IMR-90 (cell line): Measurements from ENCODE around the gene PHACTR2. TPM values are rescaled to one million over a fixed set of nuclear protein-coding genes. Genes with fewer than 3 reads are reported as not detected.
"Not testable (repeated sequence)": the region's sequence is repeated elsewhere in the genome, so short reads cannot be mapped to it uniquely, and the experiment has no call there.

ENCODE experiments used
- ATAC-seq: fragments of 200-7000 bp; cut with Tn5 transposase; 2 replicates; pipeline ENCODE4 v1.9.1; 2020; ENCODE audit warnings: low read depth, mild to moderate bottlenecking, moderate library complexity
- BruUV-seq: library from RNA; stranded (reverse); fragments of 400-500 nt; replicated peaks from 2 replicates; lab custom pipeline; 2021; lab: Mats Ljungman, UMichigan
- CTCF ChIA-PET: fragments of 300-600 bp; formaldehyde crosslinking; extraction: SDS; loops from one replicate; lab custom pipeline; 2021; ENCODE audit warnings: antibody characterized with exemption; lab: Yijun Ruan, JAX
- POLR2A ChIA-PET: fragments of 300-600 bp; sonication (Branson Sonifier 250); formaldehyde crosslinking; loops from one replicate; lab custom pipeline; 2022; ENCODE audit warnings: antibody characterized with exemption; ENCODE audit not compliant: unreplicated experiment; lab: Charles Lee
- DNase-seq: peaks from one replicate; pipeline ENCODE4 v3.0.0; 2013
- H2AFZ ChIP-seq: replicated peaks from 2 replicates; pipeline ENCODE3; 2013; ENCODE audit warnings: low read length, mild to moderate bottlenecking; ENCODE audit not compliant: poor library complexity
- H2AK5ac ChIP-seq: 2 replicates; pipeline ENCODE4 v1.6.1; 2013; ENCODE audit warnings: low read depth, low read length, inconsistent platforms
- H2AK9ac ChIP-seq: replicated peaks from 2 replicates; pipeline ENCODE3; 2013; ENCODE audit warnings: mild to moderate bottlenecking, low read depth, low read length, moderate library complexity; ENCODE audit not compliant: poor library complexity
- H2BK120ac ChIP-seq: 2 replicates; pipeline ENCODE4 v1.6.1; 2013; ENCODE audit warnings: low read depth, low read length, inconsistent platforms
- H2BK15ac ChIP-seq: 3 replicates; pipeline ENCODE4 v1.6.1; 2013; ENCODE audit warnings: low read depth, low read length, inconsistent platforms
- H2BK20ac ChIP-seq: 2 replicates; pipeline ENCODE4 v1.6.1; 2013; ENCODE audit warnings: low read depth, mild to moderate bottlenecking, inconsistent platforms, low read length, moderate library complexity
- H2BK5ac ChIP-seq: 2 replicates; pipeline ENCODE4 v1.6.1; 2013; ENCODE audit warnings: mild to moderate bottlenecking, low read depth, low read length, inconsistent platforms; ENCODE audit not compliant: poor library complexity, severe bottlenecking
- H3K14ac ChIP-seq: replicated peaks from 2 replicates; pipeline ENCODE4 v1.6.1; 2013; ENCODE audit warnings: low read depth, low read length, inconsistent platforms
- H3K18ac ChIP-seq: 2 replicates; pipeline ENCODE4 v1.6.1; 2013; ENCODE audit warnings: low read depth, low read length, control low read depth
- H3K23ac ChIP-seq: 2 replicates; pipeline ENCODE4 v1.6.1; 2013; ENCODE audit warnings: low read depth, low read length, inconsistent platforms
- H3K27ac ChIP-seq: 2 replicates; pipeline ENCODE4 v1.5.1; 2013; ENCODE audit warnings: mild to moderate bottlenecking, control low read depth, low read length; ENCODE audit not compliant: insufficient read depth
- H3K27me3 ChIP-seq: 2 replicates; pipeline ENCODE4 v1.6.1; 2013; ENCODE audit warnings: low read length; ENCODE audit not compliant: control insufficient read depth, insufficient read depth
- H3K36me3 ChIP-seq: 2 replicates; pipeline ENCODE4 v1.6.1; 2013; ENCODE audit warnings: low read length, mixed read lengths; ENCODE audit not compliant: control insufficient read depth, insufficient read depth
- H3K4ac ChIP-seq: 2 replicates; pipeline ENCODE4 v1.6.1; 2013; ENCODE audit warnings: low read depth, low read length, inconsistent platforms
- H3K4me1 ChIP-seq: 2 replicates; pipeline ENCODE4 v1.6.1; 2013; ENCODE audit warnings: low read length, mixed read lengths; ENCODE audit not compliant: control insufficient read depth, insufficient read depth
- H3K4me2 ChIP-seq: 2 replicates; pipeline ENCODE4 v1.6.1; 2013; ENCODE audit warnings: low read depth, mild to moderate bottlenecking, control low read depth, low read length, moderate library complexity
- H3K4me3 ChIP-seq: 2 replicates; pipeline ENCODE4 v1.5.1; 2013; ENCODE audit warnings: low read depth, mild to moderate bottlenecking, control low read depth, low read length, moderate library complexity; ENCODE audit not compliant: insufficient read depth
- H3K56ac ChIP-seq: 2 replicates; pipeline ENCODE4 v1.6.1; 2013; ENCODE audit warnings: low read length, inconsistent platforms; ENCODE audit not compliant: insufficient read depth; ENCODE audit errors: extremely low read depth
- H3K79me1 ChIP-seq, 2 experiments: 2 replicates each; pipeline ENCODE4 v1.6.1; 2013; ENCODE audit warnings: low read length in 2 of 2, inconsistent platforms in 1 of 2, low read depth in 1 of 2
- H3K9ac ChIP-seq: 2 replicates; pipeline ENCODE4 v1.6.1; 2013; ENCODE audit warnings: low read depth, low read length, control low read depth
- H3K9me1 ChIP-seq: 2 replicates; pipeline ENCODE4 v1.6.1; 2013; ENCODE audit warnings: low read length, inconsistent platforms; ENCODE audit not compliant: insufficient read depth
- H3K9me3 ChIP-seq: 2 replicates; pipeline ENCODE4 v1.6.1; 2013; ENCODE audit warnings: low read length; ENCODE audit not compliant: control insufficient read depth, insufficient read depth
- H4K20me1 ChIP-seq: 2 replicates; pipeline ENCODE4 v1.6.1; 2013; ENCODE audit warnings: low read length, inconsistent platforms; ENCODE audit not compliant: insufficient read depth
- H4K5ac ChIP-seq: 2 replicates; pipeline ENCODE4 v1.6.1; 2013; ENCODE audit warnings: mild to moderate bottlenecking, low read depth, low read length, control low read depth
- H4K8ac ChIP-seq, 2 experiments: 2 replicates each; pipeline ENCODE4 v1.6.1; 2013; ENCODE audit warnings: low read depth in 2 of 2, low read length in 2 of 2, control low read depth in 1 of 2, inconsistent platforms in 1 of 2
- H4K91ac ChIP-seq: 2 replicates; pipeline ENCODE4 v1.6.1; 2013; ENCODE audit warnings: low read depth, low read length, inconsistent platforms; ENCODE audit not compliant: insufficient read depth
- WGBS, 2 experiments: methylation state at CpG; one replicate each; pipeline versions ENCODE4 v1.1.5 to v1.1.7; 2013; ENCODE audit warnings: missing lambda C conversion rate in 2 of 2; ENCODE audit not compliant: insufficient read length in 1 of 2; ENCODE audit errors: extremely low coverage in 2 of 2; 5-methylcytosine and 5-hydroxymethylcytosine counted together
- dilution Hi-C: fragments of 300-500 bp; cut with HindIII; formaldehyde crosslinking; loops from one replicate; pipeline ENCODE4 v1.14.3; 2018; ENCODE audit warnings: low sequenced_read_pairs; ENCODE audit not compliant: unreplicated experiment
- in situ Hi-C: fragments of 300-500 bp; cut with MboI; formaldehyde crosslinking; loops from 3 replicates; pipeline ENCODE4 v1.14.3; 2019; ENCODE audit warnings: low sequenced_read_pairs, inconsistent platforms, mixed read lengths
- intact Hi-C: fragments of 100-400 bp; cut with micrococcal nuclease; formaldehyde crosslinking; loops from 2 replicates; pipeline ENCODE4 v1.10.0; 2022
- polyA plus RNA-seq, 3 experiments: library from polyadenylated mRNA; depleted of rRNA; stranded (reverse); fragments of >200 nt; gene quantifications; 2 replicates each; pipeline ENCODE4 v1.2.3, GENCODE V29; 2012; ENCODE audit warnings: low replicate concordance in 1 of 3
- total RNA-seq: library from RNA; depleted of rRNA; stranded (reverse); fragments of >200 nt; gene quantifications from 2 replicates; pipeline ENCODE4 v1.2.3, GENCODE V29; 2012

PHACTR2 gene
- total and polyA plus RNA-seq, 2 of the 4 experiments (the other 2 are of a cell fraction), result 14.5 to 74.2 TPM

DNA sequence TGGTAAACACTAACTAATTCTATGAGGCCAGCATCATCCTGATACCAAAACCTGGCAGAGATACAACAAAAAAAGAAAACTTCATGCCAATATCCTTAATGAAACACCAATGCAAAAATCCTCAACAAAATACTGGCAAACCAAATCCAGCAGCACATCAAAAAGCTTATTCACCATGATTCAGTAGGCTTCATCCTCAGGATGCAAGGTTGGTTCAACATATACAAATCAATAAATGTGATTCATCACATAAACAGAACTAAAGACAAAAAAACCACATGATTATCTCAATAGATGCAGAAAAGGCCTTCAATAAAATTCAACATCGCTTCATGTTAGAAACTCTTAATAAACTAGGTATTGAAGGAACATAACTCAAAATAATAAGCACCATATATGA is 28.4 kb upstream of the PHACTR2 start:
- H3K79me1 ChIP-seq, H4K91ac ChIP-seq, H2AK9ac ChIP-seq, H4K5ac ChIP-seq, dilution Hi-C loops, H3K36me3 ChIP-seq, H3K4me1 ChIP-seq, BruUV-seq, H3K23ac ChIP-seq, H2BK20ac ChIP-seq, H3K18ac ChIP-seq, H3K4me2 ChIP-seq, H2BK15ac ChIP-seq, H3K9me3 ChIP-seq, CTCF ChIA-PET, H3K4ac ChIP-seq, H4K8ac ChIP-seq, H2AK5ac ChIP-seq, H2AFZ ChIP-seq, POLR2A ChIA-PET, H3K9ac ChIP-seq, H3K9me1 ChIP-seq, H2BK120ac ChIP-seq, in situ Hi-C loops, H4K20me1 ChIP-seq, H3K27ac ChIP-seq, H3K14ac ChIP-seq, intact Hi-C loops, H3K56ac ChIP-seq, ATAC-seq, H3K4me3 ChIP-seq, H3K27me3 ChIP-seq, DNase-seq, H2BK5ac ChIP-seq: not testable (repeated sequence)
- no CpG with 5 or more reads among the region's 1 CpG for WGBS, 2 experiments

- WGBS, 2 experiments, result no CpG with 5 or more reads among the region's 4 CpGs
- CTCF ChIA-PET, H3K14ac ChIP-seq, H2AK9ac ChIP-seq, BruUV-seq, intact Hi-C loops, H4K91ac ChIP-seq, H3K36me3 ChIP-seq, H4K5ac ChIP-seq, H3K4me1 ChIP-seq, H2AK5ac ChIP-seq, H3K9me3 ChIP-seq, H2AFZ ChIP-seq, H3K27me3 ChIP-seq, H3K4me2 ChIP-seq, H2BK15ac ChIP-seq, H2BK120ac ChIP-seq, POLR2A ChIA-PET, ATAC-seq, H3K18ac ChIP-seq, H2BK5ac ChIP-seq, H2BK20ac ChIP-seq, H3K23ac ChIP-seq, H3K56ac ChIP-seq, H3K27ac ChIP-seq, H4K20me1 ChIP-seq, H3K4me3 ChIP-seq, DNase-seq, H3K9me1 ChIP-seq, H3K4ac ChIP-seq, in situ Hi-C loops, H4K8ac ChIP-seq, H3K9ac ChIP-seq, dilution Hi-C loops, H3K79me1 ChIP-seq: not testable (repeated sequence)
Observed at GRCh38 chr6:143651328-143651727, 26.4 kb upstream of the PHACTR2 start.
